Activated CD8-positive, alpha-beta memory T cell treated with anti-CD3 and anti-CD28 coated beads for 1 hour (primary cell): ENCODE data around the gene RAC3.

Experiments
- DNase-seq, 2 donors: peaks; one replicate each; pipeline ENCODE4 v3.0.0-alpha.2; 2020; ENCODE audit warnings: low read depth in 1 of 2; ENCODE audit errors: extremely low read depth in 1 of 2

RAC3 gene

DNA sequence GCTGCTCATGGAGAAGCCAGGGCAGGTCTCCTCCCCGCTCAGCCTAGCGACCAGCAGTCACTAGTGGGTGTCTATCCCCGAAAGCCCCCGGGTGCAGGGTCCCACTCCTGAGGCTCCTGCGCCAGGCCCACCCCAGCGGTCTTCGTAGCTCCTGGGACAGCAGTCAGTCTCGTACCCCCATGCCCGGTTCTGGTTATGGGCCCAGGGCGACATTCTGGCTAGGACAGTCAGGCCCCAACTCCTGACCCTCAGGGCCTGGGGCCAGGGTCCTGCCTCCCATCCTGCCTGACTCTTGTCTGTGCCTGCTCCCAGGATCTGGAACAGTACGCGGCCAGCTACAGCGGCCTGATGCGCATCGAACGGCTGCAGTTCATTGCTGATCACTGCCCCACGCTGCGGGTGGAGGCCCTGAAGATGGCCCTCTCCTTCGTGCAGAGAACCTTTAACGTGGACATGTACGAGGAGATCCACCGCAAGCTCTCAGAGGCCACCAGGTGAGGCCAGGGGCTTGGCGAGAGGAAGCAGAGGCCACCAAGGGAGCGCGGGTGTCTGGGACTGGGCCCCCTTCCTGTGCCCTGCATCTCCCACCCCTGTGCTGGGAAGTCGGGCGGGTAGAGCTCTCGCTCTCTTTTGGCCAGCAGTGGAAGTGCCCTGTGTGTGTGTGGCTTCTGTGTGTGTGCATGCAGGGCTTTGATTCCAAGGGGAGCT, 22.2 kb downstream of the RAC3 start:
- no peak for DNase-seq

DNA sequence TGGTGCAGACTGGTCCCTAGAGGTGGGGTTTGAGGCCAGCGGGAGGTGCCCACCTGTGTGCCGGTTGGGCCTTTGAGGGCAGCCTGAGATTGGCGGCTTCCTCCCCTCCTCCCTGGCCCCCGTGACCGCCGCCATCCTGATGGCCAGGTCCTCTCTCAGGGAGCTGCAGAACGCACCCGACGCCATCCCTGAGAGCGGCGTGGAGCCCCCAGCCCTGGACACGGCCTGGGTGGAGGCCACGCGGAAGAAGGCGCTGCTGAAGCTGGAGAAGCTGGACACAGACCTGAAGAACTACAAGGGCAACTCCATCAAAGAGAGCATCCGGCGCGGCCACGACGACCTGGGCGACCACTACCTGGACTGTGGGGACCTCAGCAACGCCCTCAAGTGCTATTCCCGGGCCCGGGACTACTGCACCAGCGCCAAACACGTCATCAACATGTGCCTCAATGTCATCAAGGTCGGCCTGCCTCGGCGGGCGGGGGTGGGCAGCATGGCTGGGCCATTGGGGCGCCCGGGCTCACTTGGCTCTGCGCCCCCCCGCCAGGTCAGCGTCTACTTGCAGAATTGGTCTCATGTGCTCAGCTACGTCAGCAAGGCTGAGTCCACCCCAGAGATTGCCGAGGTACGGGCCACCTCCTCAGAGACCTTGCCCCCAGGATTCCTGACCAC, 23.0 kb downstream of the RAC3 start:
- DNase-seq: no peak

DNA sequence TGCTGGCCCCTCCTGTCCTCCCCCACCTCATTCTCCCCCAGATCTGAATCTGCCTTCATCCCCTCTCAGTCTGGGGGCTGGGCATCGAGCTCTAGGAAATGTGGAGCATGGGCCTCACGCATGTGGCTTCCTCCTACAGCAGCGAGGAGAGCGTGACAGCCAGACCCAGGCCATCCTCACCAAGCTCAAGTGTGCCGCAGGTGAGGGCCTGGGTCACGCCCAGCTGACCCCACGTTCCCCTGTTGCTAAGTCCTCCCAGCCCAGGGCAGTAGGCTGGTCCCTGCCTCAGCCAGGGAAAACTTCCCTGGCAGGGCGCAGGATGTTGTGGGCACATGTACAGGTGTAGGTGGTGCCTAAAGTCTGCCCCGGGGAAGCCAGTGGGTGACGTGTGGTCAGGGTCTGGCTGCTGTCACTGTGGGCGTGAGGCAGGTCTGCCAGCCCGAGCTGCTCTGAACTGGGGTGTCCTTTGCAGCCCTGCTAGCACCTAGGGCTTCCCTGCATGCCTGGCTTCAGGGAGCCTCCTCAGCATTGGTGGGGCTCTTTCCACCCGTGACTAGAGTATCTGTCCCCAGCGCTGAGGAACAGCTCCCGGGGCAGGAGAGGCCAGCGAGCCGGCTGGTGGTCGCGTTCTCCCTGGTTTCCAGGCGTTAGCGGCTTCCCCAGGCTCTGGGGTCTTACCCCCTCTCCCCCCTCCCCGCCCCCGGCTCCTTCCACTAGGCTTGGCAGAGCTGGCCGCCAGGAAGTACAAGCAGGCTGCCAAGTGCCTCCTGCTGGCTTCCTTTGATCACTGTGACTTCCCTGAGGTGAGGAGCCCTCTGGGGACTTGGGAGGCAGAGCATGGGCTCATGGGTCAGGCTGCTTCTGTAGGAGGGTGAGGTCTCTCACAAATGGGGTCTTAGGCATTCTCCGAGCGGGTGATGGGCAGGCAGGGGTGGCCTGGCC, 23.8 kb downstream of the RAC3 start:
- DNase-seq: no peak

DNA sequence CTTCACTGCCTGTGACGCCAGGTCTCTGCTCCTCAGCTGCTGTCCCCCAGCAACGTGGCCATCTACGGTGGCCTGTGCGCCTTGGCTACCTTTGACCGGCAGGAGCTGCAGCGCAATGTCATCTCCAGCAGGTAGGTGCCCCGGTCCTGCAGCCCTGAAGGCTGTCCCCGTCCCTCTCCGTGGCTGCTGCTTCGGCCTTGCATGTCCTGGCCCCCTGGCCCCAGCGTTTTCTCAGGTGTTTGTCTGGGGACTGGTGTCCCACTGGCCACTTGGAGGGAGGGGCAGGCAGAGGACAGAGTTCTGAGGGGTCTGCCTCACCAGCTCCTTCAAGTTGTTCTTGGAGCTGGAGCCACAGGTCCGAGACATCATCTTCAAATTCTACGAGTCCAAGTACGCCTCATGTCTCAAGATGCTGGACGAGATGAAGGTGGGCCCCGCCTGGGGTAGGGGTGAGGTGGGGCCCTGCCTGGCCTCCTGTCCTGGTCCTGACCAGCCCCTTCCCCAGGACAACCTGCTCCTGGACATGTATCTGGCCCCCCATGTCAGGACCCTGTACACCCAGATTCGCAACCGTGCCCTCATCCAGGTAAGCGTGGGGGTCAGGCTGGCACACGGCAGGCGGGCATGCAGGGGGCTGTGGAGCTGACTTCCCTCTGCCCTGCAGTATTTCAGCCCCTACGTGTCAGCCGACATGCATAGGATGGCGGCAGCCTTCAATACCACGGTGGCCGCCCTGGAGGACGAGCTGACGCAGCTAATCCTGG, 24.7 kb downstream of the RAC3 start:
- no peak for DNase-seq

DNA sequence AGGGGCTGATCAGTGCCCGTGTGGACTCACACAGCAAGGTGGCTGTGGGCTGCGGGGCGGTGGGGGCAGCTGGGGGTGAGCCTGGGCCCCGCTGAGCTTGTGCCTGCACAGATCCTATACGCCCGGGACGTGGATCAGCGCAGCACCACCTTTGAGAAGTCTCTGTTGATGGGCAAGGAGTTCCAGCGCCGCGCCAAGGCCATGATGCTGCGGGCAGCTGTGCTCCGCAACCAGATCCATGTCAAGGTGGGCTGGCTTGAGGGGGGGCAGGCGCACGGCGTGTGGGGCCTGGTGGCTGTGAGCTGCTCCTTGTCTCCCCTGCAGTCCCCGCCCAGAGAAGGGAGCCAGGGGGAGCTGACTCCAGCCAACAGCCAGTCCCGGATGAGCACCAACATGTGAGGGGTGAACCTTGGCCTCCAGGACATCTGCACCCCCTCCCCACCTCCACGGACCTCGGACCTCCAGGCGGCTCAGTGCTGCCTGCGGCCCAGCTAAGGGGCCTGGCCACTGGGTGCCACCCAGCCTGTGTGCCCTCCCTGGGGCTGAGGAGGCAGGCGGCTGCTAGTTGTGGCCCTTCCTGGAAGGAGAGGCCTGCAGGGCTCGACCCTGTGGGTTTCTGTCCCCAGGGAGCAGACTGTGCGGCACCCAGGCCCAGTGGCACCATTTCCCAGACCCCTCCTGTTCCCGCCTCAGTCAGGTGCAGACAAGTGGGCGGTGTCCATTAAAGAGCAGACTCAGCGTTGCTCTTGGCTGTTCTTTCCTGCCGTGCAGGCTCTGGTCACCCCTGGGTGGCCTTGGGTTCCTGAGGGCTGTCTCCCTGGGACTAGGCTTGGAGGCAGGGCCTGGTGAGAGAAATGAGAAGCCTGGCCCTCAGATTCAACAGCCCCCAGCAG, 25.5 kb downstream of the RAC3 start:
- no peak for DNase-seq

DNA sequence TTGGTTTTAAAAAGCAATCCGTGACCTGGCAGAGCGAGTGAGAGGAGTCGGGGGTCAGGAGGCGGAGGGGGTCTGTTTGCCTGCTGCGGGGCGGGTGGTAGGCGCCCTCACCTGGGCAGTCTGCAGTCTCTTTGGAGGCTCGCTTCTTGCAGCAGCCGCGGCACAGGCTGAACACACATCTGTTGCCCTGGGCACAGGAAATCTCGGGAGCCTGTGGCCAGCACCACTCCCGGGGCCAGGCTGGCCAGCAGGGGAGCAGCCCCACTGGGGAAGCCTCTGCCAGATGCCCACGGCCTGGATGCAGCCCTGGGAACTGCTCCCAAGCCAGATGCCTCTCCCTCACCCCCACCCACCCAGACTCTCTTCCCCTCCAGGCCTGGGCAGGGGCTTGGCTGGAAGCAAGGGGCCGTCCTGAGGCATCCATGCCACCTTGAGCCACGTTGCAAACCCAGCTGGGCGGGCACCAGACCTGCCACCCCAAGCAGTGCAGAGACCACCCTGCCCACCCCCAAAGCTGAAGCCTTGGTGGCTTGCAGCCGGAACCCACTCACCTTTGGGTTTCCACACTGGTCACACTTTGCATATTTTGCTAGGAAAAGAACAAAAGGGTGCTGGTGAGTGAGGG, 26.9 kb downstream of the RAC3 start:
- no peak for DNase-seq

DNA sequence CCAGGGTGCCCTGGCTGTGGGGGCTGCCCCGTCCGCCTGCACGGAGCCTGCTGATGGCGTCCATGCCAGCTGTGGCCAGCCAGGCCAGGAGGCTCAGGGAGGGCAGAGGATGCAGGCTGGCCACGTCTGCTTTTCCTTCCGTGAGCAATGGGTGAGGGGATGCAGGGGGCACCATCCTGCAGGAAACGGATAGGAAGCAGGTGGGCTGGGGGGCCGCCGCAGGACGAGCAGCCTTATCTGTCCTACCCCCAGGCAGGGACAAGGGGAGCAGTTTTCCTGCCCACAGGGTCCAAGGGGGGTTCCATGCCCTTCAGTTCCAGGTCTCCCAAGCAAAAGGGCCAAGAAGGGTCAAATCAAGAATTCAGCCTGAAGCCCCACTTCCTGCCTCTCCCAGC, 27.4 kb downstream of the RAC3 start:
- DNase-seq: no peak

DNA sequence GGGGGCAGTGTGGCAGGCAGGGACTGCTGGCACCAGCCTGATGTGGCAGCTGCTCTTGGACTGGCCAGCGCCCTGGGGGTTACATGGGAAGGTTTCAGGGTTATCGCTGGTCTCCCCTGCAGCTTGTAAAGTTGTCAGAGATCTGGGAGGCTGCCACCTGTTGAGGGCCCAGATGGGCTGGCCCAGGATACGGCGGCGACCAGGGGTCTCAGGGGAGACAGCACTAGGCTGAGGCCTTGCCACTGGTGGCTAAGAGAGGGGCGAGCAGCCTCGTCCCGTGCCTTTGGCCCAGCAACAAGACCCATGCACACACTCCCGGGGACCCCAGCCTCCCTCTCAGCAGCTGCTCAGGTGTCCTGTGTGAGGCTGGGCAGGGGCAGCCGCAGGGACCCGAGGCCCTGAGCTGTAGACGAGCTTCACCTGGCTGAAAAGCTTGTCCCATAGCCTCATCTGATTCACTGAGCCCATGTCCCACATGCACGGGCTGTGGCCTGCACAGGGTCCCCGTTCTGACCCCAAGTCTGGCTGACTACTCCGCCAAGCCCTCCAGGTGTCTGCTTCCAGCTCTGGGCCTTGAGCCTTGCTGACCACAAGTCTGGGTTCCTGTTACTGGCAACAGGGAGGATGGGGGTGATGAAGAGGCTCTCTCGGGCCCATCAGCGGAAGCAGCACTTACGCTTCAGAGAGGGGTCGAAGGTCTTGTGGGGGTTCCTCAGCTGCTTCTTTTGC, 28.0 kb downstream of the RAC3 start:
- no peak for DNase-seq

DNA sequence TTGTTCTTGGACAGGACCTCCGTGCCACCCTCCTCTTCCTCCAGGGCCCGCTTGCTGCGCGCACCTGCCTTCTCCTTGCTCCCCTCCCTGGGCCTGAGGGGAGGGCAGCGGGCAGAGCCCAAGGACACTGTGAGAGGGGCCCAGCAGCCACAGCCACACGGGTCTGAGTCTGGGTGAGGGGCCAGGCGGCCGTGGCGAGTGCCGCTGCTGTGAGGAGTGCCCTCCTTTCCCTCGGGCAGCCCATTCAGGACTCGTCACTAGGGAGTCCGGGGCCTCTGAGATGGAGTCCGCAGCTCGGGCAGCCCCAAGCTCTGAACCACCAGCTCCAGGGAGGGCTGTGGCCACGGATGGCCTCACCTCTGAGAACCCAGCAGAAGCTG, 28.5 kb downstream of the RAC3 start:
- DNase-seq: no peak

DNA sequence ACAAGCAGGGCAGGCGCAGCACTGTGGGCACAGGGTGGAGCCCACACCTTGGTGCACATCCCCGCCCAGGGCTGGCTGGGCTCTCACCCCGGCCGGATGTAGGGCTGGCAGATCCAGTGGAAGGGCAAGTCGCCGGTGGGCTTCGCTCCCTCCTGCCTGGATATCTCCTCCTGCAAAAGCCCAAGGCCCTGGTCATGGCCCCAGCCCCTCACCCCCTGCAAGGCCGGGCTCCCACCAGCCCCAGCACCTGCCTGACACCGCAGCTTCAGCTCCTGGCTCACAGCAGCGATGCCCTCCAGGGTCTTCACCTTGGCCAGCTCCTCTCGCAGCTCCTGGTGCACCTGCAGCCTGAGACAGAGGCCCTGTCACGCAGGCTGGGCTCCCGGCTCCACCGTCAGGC, 29.1 kb downstream of the RAC3 start:
- no peak for DNase-seq

DNA sequence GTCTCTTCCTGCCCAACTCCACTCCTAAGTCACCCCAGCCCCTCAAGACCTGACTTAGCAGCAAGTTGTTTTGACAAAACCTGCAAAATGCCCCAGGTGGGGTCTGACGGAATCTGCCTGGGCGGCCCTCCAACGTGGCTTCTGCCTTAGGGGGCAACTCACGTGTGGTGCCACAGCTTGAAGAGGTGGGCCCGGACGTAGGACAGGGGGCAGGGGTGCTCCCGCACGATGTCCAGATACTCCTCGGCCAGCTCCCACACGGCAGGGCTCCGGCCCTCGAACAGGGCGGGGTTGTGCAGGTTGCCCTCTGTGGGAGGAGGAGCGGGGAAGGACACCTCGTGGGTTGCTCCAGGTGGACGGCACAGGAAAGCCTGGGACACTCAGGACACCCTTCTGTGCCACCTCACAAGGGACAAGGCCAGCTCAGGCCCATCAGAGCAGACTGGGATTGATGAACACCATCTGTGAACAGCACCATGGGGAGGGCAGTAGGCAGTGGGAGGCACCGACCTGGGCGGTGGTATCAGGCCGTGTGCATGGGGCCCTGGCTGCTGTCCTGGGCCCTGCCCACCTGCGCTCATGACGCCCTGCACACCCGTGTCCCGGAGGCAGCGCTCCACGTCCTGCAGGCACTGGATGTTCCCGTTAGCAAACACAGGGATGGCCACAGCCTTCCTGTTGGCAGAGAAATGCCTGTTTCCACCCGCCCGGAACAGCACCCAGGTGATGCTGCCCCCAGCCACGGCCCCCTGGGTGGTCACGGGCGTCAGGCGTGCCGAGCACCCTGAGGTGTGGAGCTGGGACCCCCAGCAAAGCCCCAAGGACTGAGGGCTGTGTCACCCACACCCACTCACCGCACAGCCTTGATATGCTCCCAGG, 29.8 kb downstream of the RAC3 start:
- no peak for DNase-seq

DNA sequence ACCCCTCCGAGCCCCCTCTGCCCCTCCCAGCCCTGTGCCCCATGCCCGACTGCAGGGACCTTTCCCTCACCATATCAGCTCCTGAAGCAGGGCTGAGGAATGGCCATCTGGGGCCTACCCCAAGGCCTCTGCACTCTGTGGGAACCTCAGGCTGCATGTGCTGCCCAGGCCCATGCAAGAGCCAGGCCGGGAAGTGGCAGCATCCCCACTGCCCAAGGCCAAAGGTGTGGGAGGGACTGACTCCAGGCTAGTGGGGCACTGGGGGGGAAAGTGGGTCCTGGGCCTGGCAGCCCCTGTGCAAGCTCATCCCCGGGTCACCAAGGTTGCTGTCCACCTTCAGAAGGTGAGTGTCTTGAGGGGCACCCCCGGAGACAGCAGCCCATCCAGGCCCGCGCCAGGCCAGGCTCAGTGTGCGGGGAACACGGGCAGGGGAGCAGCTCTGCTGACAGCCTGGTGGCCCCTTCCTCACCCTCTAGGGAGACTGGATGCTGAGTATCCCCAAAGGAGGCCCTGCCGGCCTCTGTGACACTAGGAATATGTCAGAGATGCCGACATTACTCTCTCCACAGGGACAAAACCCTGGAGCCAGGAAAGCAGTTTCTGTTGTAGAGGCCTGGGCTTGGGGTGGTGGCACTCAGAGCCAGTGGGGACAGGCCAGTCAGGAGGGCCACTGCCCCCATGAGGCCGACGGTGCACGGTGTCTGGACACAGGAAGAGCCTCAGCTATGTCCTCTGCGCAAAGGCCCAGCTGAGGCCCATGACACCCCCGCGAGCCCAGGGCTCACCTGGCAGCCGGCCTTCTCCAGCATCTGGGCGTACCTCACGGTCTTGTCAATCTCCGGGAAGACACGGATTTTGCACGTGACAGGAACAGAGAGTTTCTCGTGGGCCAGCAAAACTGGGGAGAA, 30.9 kb downstream of the RAC3 start:
- no peak for DNase-seq

DNA sequence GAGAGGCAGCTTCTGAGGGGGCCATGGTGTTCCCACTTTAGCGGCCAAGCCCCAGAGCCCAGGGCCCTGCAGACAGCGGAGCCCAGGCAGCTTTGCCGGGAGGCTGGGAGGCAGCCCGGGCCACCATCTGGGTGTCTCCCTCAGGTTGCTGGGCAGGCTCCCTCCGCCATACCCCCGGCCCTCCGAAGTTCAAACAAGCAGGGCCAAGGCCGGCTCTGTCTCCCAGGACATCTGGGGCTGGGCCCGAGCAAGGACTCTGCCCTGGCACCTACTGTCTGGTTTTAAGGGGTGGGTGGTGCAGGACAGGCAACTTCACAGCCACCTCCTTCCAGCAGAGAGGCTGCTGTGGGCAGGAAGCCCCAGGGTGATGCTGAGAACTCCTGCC, 31.5 kb downstream of the RAC3 start:
- DNase-seq: no peak

DNA sequence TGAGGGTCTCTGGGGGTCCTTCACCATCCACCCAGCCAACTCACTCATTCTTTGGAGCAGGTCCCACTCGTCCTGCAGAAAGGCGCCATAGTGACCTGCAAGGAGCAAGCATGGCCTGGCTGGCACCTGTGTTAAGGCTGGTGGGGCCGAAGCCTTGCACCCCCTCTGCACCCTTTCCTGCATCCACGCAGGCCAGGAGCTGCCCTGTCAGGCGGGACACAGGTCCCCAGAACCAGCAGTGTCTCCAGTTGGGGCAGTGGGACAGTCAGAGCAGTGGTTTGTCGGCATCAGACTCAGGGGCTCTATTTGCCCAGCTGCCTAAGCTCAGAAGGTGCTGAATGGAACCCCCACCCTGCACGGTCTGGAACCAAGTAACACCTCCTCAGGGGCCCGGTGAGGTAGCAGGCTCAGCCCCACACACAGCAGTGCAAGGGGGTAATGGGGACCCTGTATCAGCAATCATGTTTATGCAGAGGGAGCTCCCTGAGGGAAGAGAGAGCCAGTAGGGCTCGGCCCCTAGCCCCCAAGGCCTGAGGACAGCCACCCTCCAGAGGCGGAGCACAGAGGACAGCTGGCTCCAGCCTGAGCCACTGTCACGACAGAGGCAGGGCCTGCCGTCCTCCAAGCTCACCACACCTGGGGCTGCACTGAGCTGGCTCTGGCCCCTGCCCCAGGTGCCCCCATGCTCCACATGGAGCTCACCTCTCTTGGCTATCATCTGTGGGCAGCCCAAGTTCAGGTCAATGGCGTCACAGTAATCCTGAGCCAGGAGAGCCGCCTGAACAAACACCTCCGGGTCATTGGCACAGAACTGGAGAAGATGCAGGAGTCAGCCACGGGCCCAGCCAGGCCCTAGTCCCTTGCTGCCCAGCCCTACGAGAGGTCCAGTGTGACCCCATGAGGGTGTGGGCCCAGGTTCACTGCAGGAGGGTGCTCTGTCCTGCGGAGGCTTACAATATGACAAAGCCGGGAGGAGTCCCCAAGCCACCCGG, 32.2 kb downstream of the RAC3 start:
- DNase-seq: no peak

DNA sequence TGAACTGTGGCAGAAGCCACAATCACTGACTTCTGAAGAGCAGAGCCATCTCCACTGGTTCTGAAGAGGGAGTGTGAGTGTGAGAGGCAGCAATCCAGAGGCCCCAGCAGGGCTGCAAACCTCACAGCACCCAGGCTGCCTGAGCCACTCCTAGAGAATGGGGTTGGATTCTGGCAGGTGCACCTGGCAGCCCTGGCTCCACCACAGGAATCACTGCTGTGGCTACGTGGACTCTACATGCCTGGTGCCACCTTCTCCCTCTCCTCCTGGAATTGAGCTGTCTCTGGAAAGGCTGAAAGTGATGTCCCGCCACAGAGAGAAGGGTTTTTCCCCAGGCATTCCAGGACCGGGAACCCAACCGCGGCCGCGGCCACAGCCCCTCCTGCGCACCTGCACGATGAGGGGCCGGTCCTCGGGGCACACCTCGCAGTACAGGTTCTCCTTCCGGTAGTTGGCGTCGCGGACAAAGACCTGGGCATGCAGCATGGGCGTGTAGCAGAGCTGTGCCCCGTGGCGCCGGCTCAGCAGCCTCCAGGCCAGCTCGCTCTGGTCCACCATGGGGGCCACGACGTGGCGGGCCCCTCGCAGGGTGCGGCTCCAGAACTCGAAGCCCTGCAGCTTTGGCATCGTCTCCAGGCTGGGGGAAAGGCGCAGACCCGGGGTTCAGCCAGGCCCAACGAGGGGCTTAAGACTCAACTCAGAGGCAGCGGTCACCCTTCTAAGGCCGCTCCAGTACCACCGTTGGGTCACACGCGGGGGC, 33.1 kb downstream of the RAC3 start:
- DNase-seq: no peak
